Measurements from ENCODE around the gene WDR64.

The WDR64 gene

GRCh38 chr1:241837901-241838300, 185.8 kb downstream of the WDR64 start:
- H3K9me3 Mint-ChIP-seq = no peaks in the 10 kb centered on the region
- no peaks in the 10 kb centered on the region for H3K36me3 Mint-ChIP-seq (ENCODE audit: low read depth)
- H3K27ac Mint-ChIP-seq = no peak overlapping the region
- H3K27me3 Mint-ChIP-seq (ENCODE audit: low read depth, poor library complexity) = peaks cover 4% of the 10 kb centered on the region
- H3K4me3 Mint-ChIP-seq = no peak overlapping the region
- DNase-seq = no peak
- no peaks in the 10 kb centered on the region for H3K4me1 Mint-ChIP-seq
- no peak for TF ChIP-seq CTCF (IDR thresholded peaks at IDR 0.05)

- no peaks in the 10 kb centered on the region for H3K36me3 Mint-ChIP-seq (ENCODE audit: low read depth)
- H3K9me3 Mint-ChIP-seq = no peaks in the 10 kb centered on the region
- H3K27ac Mint-ChIP-seq = no peak overlapping the region
- DNase-seq = no peak
- peaks cover 4% of the 10 kb centered on the region for H3K27me3 Mint-ChIP-seq (ENCODE audit: low read depth, poor library complexity)
- no peak overlapping the region for H3K4me3 Mint-ChIP-seq
- H3K4me1 Mint-ChIP-seq = no peaks in the 10 kb centered on the region
- no peak for TF ChIP-seq CTCF (IDR thresholded peaks at IDR 0.05)
Measured at GRCh38 chr1:241838897-241839296, 186.8 kb downstream of the WDR64 start.

- Mint-ChIP-seq H3K4me3 (no peak overlapping the region), H3K36me3 (ENCODE audit: low read depth) (no peaks in the 10 kb centered on the region), H3K9me3 (no peaks in the 10 kb centered on the region), H3K4me1 (no peaks in the 10 kb centered on the region), H3K27me3 (ENCODE audit: low read depth, poor library complexity) (peaks cover 9% of the 10 kb centered on the region), H3K27ac (no peak overlapping the region)
- no peak for TF ChIP-seq CTCF (IDR thresholded peaks at IDR 0.05)
- no peak for DNase-seq
Measured at GRCh38 chr1:241839369-241839979, 187.4 kb downstream of the WDR64 start.

- no peaks in the 10 kb centered on the region for H3K9me3 Mint-ChIP-seq
- no peaks in the 10 kb centered on the region for H3K36me3 Mint-ChIP-seq (ENCODE audit: low read depth)
- no peak for TF ChIP-seq CTCF (IDR thresholded peaks at IDR 0.05)
- H3K27ac Mint-ChIP-seq = no peak overlapping the region
- no peak for DNase-seq
- no peak overlapping the region for H3K4me3 Mint-ChIP-seq
- H3K4me1 Mint-ChIP-seq = no peaks in the 10 kb centered on the region
- H3K27me3 Mint-ChIP-seq (ENCODE audit: low read depth, poor library complexity) = peaks cover 9% of the 10 kb centered on the region
Measured at GRCh38 chr1:241840164-241840563, 188.1 kb downstream of the WDR64 start.

- no peaks in the 10 kb centered on the region for H3K36me3 Mint-ChIP-seq (ENCODE audit: low read depth)
- peaks cover 9% of the 10 kb centered on the region for H3K27me3 Mint-ChIP-seq (ENCODE audit: low read depth, poor library complexity)
- H3K9me3 Mint-ChIP-seq = no peaks in the 10 kb centered on the region
- no peak overlapping the region for H3K4me3 Mint-ChIP-seq
- H3K4me1 Mint-ChIP-seq = peaks cover under 1% of the 10 kb centered on the region
- TF ChIP-seq CTCF (IDR thresholded peaks at IDR 0.05) = no peak
- no peak overlapping the region for H3K27ac Mint-ChIP-seq
- DNase-seq = no peak
Measured at GRCh38 chr1:241841691-241842090, 189.6 kb downstream of the WDR64 start.

GRCh38 chr1:241842565-241842964, 190.5 kb downstream of the WDR64 start:
- Mint-ChIP-seq H3K36me3 (ENCODE audit: low read depth) (no peaks in the 10 kb centered on the region), H3K9me3 (no peaks in the 10 kb centered on the region), H3K27ac (no peak overlapping the region), H3K27me3 (ENCODE audit: low read depth, poor library complexity) (peaks cover 4% of the 10 kb centered on the region), H3K4me3 (no peak overlapping the region), H3K4me1 (peaks cover 9% of the 10 kb centered on the region)
- TF ChIP-seq CTCF (IDR thresholded peaks at IDR 0.05) = no peak
- no peak for DNase-seq

All from nephron progenitor cell (in vitro differentiated cells).